Mesenteric fat pad (tissue), 1 donor: ENCODE data around the gene DOCK4. TPM values are rescaled to one million over a fixed set of nuclear protein-coding genes. Genes with fewer than 3 reads are reported as not detected.

Experiments used
- DNase-seq: peaks from one replicate; pipeline ENCODE4 v3.0.0-alpha.2; 2020; ENCODE audit warnings: low spot score
- total RNA-seq: library from RNA; stranded (reverse); fragmentation: NEBNext Ultra II Directional; extraction: Animal tissue kit (Norgen Biotek cat#: 25700); gene quantifications from one replicate; pipeline ENCODE4 v1.2.1, GENCODE V29; 2021
- donor health status: DM: yes; HTN: yes; CAD: no.

The DOCK4 gene
- total RNA-seq, 1 donor from 2014 or later: 40.9 TPM

GRCh38 chr7:112115880-112116279 lies 90.3 kb downstream of the DOCK4 start:
- DNase-seq: no peak

GRCh38 chr7:112113913-112114575 lies 92.2 kb downstream of the DOCK4 start:
- no peak for DNase-seq

GRCh38 chr7:112112822-112113255 lies 93.4 kb downstream of the DOCK4 start:
- no peak for DNase-seq

GRCh38 chr7:112110651-112111050 lies 95.5 kb downstream of the DOCK4 start:
- DNase-seq: no peak

GRCh38 chr7:112110175-112110574 lies 96.0 kb downstream of the DOCK4 start:
- DNase-seq: no peak

- DNase-seq: no peak
These were observed 97.2 kb downstream of the DOCK4 start for GRCh38 chr7:112108981-112109380.

- DNase-seq: no peak
These were observed 100.3 kb downstream of the DOCK4 start for GRCh38 chr7:112105584-112106530.

GRCh38 chr7:112104120-112104519 lies 102.1 kb downstream of the DOCK4 start:
- DNase-seq: no peak

GRCh38 chr7:112103246-112103645 lies 103.0 kb downstream of the DOCK4 start:
- no peak for DNase-seq

- DNase-seq: no peak
These were observed 104.9 kb downstream of the DOCK4 start for GRCh38 chr7:112101201-112101846.

GRCh38 chr7:112097524-112097923 lies 108.7 kb downstream of the DOCK4 start:
- no peak for DNase-seq

- no peak for DNase-seq
These were observed 112.8 kb downstream of the DOCK4 start for GRCh38 chr7:112093409-112093808.

- no peak for DNase-seq
These were observed 113.3 kb downstream of the DOCK4 start for GRCh38 chr7:112092709-112093395.

GRCh38 chr7:112092306-112092705 lies 113.9 kb downstream of the DOCK4 start:
- DNase-seq: no peak

GRCh38 chr7:112091768-112092167 lies 114.4 kb downstream of the DOCK4 start:
- DNase-seq: no peak

GRCh38 chr7:112089551-112089950 lies 116.6 kb downstream of the DOCK4 start:
- DNase-seq: no peak

- no peak for DNase-seq
These were observed 117.6 kb downstream of the DOCK4 start for GRCh38 chr7:112088484-112089016.

GRCh38 chr7:112086496-112087254 lies 119.5 kb downstream of the DOCK4 start:
- no peak for DNase-seq

- no peak for DNase-seq
These were observed 121.7 kb downstream of the DOCK4 start for GRCh38 chr7:112084520-112084971.

- DNase-seq: no peak
These were observed 122.3 kb downstream of the DOCK4 start for GRCh38 chr7:112083776-112084355.
